Measurements from ENCODE around the gene C1QL2.

DNA sequence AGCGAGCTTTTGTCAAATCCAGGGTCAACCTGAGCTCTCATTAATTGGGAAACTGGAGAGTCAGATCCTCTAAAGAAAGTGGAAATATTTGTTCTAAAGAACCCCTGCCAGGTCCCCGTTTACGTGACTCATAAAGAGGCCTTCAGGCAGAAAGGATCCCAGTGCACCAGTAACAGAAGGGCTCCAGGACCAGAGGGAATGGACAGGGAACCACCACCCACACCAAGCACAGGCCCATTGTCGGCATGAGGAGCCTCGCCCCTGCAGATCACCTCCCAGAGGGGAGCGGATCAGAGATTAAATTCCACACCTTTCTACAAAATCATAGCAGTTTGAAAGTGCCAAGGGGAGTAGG lies 16.4 kb upstream of the C1QL2 start:
- TF ChIP-seq, protein P1, sequence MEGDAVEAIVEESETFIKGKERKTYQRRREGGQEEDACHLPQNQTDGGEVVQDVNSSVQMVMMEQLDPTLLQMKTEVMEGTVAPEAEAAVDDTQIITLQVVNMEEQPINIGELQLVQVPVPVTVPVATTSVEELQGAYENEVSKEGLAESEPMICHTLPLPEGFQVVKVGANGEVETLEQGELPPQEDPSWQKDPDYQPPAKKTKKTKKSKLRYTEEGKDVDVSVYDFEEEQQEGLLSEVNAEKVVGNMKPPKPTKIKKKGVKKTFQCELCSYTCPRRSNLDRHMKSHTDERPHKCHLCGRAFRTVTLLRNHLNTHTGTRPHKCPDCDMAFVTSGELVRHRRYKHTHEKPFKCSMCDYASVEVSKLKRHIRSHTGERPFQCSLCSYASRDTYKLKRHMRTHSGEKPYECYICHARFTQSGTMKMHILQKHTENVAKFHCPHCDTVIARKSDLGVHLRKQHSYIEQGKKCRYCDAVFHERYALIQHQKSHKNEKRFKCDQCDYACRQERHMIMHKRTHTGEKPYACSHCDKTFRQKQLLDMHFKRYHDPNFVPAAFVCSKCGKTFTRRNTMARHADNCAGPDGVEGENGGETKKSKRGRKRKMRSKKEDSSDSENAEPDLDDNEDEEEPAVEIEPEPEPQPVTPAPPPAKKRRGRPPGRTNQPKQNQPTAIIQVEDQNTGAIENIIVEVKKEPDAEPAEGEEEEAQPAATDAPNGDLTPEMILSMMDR (IDR thresholded peaks at IDR 0.05; ENCODE audit: poor library complexity, severe bottlenecking), result no peak
- TF ChIP-seq RAD21 (conservative IDR thresholded peaks at IDR 0.05), result no peak
- no peak for TF ChIP-seq EP300 (conservative IDR thresholded peaks at IDR 0.05; ENCODE audit: poor library complexity, severe bottlenecking)
- TF ChIP-seq POLR2AphosphoS5 (IDR thresholded peaks at IDR 0.05), result no peak
- TF ChIP-seq SMC3 (conservative IDR thresholded peaks at IDR 0.05; ENCODE audit: poor library complexity), result no peak
